Measurements from ENCODE around the gene ALKAL2. TPM values are rescaled to one million over a fixed set of nuclear protein-coding genes. Genes with fewer than 3 reads are reported as not detected.

The ALKAL2 gene
- total and polyA plus RNA-seq, 9 of the 15 experiments (the other 6 are each of a cell fraction or from before 2014, with no cell fraction given) = not detected

DNA sequence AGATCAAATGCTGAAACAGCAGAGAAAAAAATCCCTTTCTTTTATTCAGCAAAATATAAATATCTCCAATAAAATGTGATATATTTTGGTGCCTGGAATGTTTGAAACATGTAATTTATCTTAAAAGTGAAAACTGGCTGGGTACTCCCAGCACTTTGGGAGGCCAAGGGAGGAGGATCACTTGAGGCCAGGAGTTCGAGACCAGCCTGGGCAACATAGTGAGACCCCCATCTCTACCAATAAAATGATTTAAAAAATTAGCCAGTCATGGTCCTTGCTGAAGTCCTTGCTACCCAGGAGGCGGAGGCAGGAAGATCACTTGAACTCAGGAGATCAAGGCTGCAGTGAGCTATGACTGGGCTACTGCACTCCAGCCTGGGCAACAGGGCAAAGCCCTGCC is 32.7 kb downstream of the ALKAL2 start (continued):
- TF ChIP-seq, protein P1, sequence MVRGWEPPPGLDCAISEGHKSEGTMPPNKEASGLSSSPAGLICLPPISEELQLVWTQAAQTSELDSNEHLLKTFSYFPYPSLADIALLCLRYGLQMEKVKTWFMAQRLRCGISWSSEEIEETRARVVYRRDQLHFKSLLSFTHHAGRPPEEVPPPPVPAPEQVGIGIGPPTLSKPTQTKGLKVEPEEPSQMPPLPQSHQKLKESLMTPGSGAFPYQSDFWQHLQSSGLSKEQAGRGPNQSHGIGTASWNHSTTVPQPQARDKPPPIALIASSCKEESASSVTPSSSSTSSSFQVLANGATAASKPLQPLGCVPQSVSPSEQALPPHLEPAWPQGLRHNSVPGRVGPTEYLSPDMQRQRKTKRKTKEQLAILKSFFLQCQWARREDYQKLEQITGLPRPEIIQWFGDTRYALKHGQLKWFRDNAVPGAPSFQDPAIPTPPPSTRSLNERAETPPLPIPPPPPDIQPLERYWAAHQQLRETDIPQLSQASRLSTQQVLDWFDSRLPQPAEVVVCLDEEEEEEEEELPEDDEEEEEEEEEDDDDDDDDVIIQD (CRISPR knock-in tag; IDR thresholded peaks at IDR 0.05) = no peak
- no peak for TF ChIP-seq GABPA (tag; conservative IDR thresholded peaks at IDR 0.05; ENCODE audit: low read depth)
- TF ChIP-seq PTRF (tag; IDR thresholded peaks at IDR 0.05) = no peak
- TF ChIP-seq HMG20B (CRISPR knock-in tag; IDR thresholded peaks at IDR 0.05) = no peak
- TF ChIP-seq MBD2 (IDR thresholded peaks at IDR 0.05; ENCODE audit: borderline replicate concordance, low read depth) = no peak
- no peak for TF ChIP-seq ZKSCAN1 (IDR thresholded peaks at IDR 0.05; ENCODE audit: low read depth, low read length)
- TF ChIP-seq PHF8 (IDR thresholded peaks at IDR 0.05; ENCODE audit: borderline replicate concordance, low read length) = no peak
- TF ChIP-seq ZC3H4 (CRISPR knock-in tag; IDR thresholded peaks at IDR 0.05; ENCODE audit: borderline replicate concordance) = no peak
- TF ChIP-seq NFIC (IDR thresholded peaks at IDR 0.05) = no peak
- TF ChIP-seq TEAD1 (CRISPR knock-in tag; IDR thresholded peaks at IDR 0.05) = no peak
- TF ChIP-seq, protein P2, sequence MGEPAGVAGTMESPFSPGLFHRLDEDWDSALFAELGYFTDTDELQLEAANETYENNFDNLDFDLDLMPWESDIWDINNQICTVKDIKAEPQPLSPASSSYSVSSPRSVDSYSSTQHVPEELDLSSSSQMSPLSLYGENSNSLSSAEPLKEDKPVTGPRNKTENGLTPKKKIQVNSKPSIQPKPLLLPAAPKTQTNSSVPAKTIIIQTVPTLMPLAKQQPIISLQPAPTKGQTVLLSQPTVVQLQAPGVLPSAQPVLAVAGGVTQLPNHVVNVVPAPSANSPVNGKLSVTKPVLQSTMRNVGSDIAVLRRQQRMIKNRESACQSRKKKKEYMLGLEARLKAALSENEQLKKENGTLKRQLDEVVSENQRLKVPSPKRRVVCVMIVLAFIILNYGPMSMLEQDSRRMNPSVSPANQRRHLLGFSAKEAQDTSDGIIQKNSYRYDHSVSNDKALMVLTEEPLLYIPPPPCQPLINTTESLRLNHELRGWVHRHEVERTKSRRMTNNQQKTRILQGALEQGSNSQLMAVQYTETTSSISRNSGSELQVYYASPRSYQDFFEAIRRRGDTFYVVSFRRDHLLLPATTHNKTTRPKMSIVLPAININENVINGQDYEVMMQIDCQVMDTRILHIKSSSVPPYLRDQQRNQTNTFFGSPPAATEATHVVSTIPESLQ (CRISPR knock-in tag; IDR thresholded peaks at IDR 0.05) = no peak
- TF ChIP-seq FUS (optimal IDR thresholded peaks at IDR 0.05; ENCODE audit: low read depth, low read length) = no peak
